Mononuclear cell (primary cell): ENCODE results near the gene DDX24. TPM values are rescaled to one million over a fixed set of nuclear protein-coding genes. Genes with fewer than 3 reads are reported as not detected.

Source experiments
- H3K27me3 ChIP-seq: 2 replicates; pipeline ENCODE4 v1.6.0; 2011; ENCODE audit warnings: low read length, control low read depth; ENCODE audit not compliant: insufficient read depth
- H3K4me1 ChIP-seq: 2 replicates; pipeline ENCODE4 v1.5.1; 2011; ENCODE audit warnings: mild to moderate bottlenecking, low read length, control low read depth; ENCODE audit not compliant: insufficient read depth
- H3K4me3 ChIP-seq: 2 replicates; pipeline ENCODE4 v1.5.1; 2011; ENCODE audit warnings: mild to moderate bottlenecking, low read length, moderate library complexity
- H3K9me3 ChIP-seq: 2 replicates; pipeline ENCODE4 v1.5.1; 2011; ENCODE audit warnings: low read depth, mild to moderate bottlenecking, control low read depth, low read length
- total RNA-seq: library from RNA; depleted of rRNA; stranded (reverse); fragments of >200 nt; gene quantifications from one replicate; pipeline ENCODE4 v1.2.3, GENCODE V29; 2012

DDX24 gene
- total RNA-seq, 1 donor, result 319 TPM

GRCh38 chr14:94040796-94041195, 40.2 kb downstream of the DDX24 start:
- no peak overlapping the region for H3K4me3 ChIP-seq
- H3K4me1 ChIP-seq, result no peaks in the 10 kb centered on the region
- no peaks in the 10 kb centered on the region for H3K9me3 ChIP-seq
- H3K27me3 ChIP-seq, result no peaks in the 10 kb centered on the region

- no peaks in the 10 kb centered on the region for H3K27me3 ChIP-seq
- H3K4me3 ChIP-seq, result no peak overlapping the region
Observed at GRCh38 chr14:94040247-94040646, 40.8 kb downstream of the DDX24 start.

GRCh38 chr14:94038921-94039629, 41.9 kb downstream of the DDX24 start:
- Histone ChIP-seq H3K27me3 (no peaks in the 10 kb centered on the region), H3K4me3 (no peak overlapping the region), H3K9me3 (no peaks in the 10 kb centered on the region), H3K4me1 (no peaks in the 10 kb centered on the region)

More at GRCh38 chr14:94040247-94040646, 40.8 kb downstream of the DDX24 start:
- Histone ChIP-seq H3K9me3 (no peaks in the 10 kb centered on the region), H3K4me1 (no peaks in the 10 kb centered on the region)

GRCh38 chr14:94038510-94038909, 42.5 kb downstream of the DDX24 start:
- Histone ChIP-seq H3K4me3 (no peak overlapping the region), H3K4me1 (no peaks in the 10 kb centered on the region), H3K27me3 (no peaks in the 10 kb centered on the region), H3K9me3 (no peaks in the 10 kb centered on the region)

- no peaks in the 10 kb centered on the region for H3K9me3 ChIP-seq
- H3K27me3 ChIP-seq, result no peaks in the 10 kb centered on the region
Observed at GRCh38 chr14:94037954-94038353, 43.0 kb downstream of the DDX24 start.

GRCh38 chr14:94036313-94037167, 44.5 kb downstream of the DDX24 start:
- Histone ChIP-seq H3K4me1 (no peaks in the 10 kb centered on the region), H3K4me3 (no peak overlapping the region), H3K27me3 (no peaks in the 10 kb centered on the region), H3K9me3 (no peaks in the 10 kb centered on the region)

More at GRCh38 chr14:94037954-94038353, 43.0 kb downstream of the DDX24 start:
- Histone ChIP-seq H3K4me1 (no peaks in the 10 kb centered on the region), H3K4me3 (no peak overlapping the region)

- H3K4me1 ChIP-seq, result no peaks in the 10 kb centered on the region
- no peak overlapping the region for H3K4me3 ChIP-seq
Observed at GRCh38 chr14:94034886-94035285, 46.1 kb downstream of the DDX24 start.

GRCh38 chr14:94031883-94032279, 49.1 kb downstream of the DDX24 start:
- no peaks in the 10 kb centered on the region for H3K27me3 ChIP-seq

More at GRCh38 chr14:94034886-94035285, 46.1 kb downstream of the DDX24 start:
- Histone ChIP-seq H3K9me3 (no peaks in the 10 kb centered on the region), H3K27me3 (no peaks in the 10 kb centered on the region)

GRCh38 chr14:94031161-94031882, 49.7 kb downstream of the DDX24 start:
- no peaks in the 10 kb centered on the region for H3K27me3 ChIP-seq
- H3K4me1 ChIP-seq, result peaks cover 22% of the 10 kb centered on the region
- H3K9me3 ChIP-seq, result no peaks in the 10 kb centered on the region
- no peak overlapping the region for H3K4me3 ChIP-seq

More at GRCh38 chr14:94031883-94032279, 49.1 kb downstream of the DDX24 start:
- Histone ChIP-seq H3K9me3 (no peaks in the 10 kb centered on the region), H3K4me3 (no peak overlapping the region), H3K4me1 (peaks cover 20% of the 10 kb centered on the region)

- no peaks in the 10 kb centered on the region for H3K27me3 ChIP-seq
- no peak overlapping the region for H3K4me3 ChIP-seq
- no peaks in the 10 kb centered on the region for H3K9me3 ChIP-seq
- peaks cover 22% of the 10 kb centered on the region for H3K4me1 ChIP-seq
Observed at GRCh38 chr14:94030571-94030970, 50.4 kb downstream of the DDX24 start.

- H3K4me1 ChIP-seq, result peaks cover 22% of the 10 kb centered on the region
- no peaks in the 10 kb centered on the region for H3K27me3 ChIP-seq
- H3K4me3 ChIP-seq, result no peak overlapping the region
- H3K9me3 ChIP-seq, result no peaks in the 10 kb centered on the region
Observed at GRCh38 chr14:94029671-94030203, 51.3 kb downstream of the DDX24 start.

GRCh38 chr14:94029265-94029664, 51.7 kb downstream of the DDX24 start:
- Histone ChIP-seq H3K4me3 (no peak overlapping the region), H3K9me3 (no peaks in the 10 kb centered on the region), H3K27me3 (no peaks in the 10 kb centered on the region), H3K4me1 (peaks cover 22% of the 10 kb centered on the region)

GRCh38 chr14:94028450-94028826, 52.6 kb downstream of the DDX24 start:
- peaks cover 22% of the 10 kb centered on the region for H3K4me1 ChIP-seq
- no peaks in the 10 kb centered on the region for H3K9me3 ChIP-seq
- H3K4me3 ChIP-seq, result no peak overlapping the region
- H3K27me3 ChIP-seq, result no peaks in the 10 kb centered on the region

- peaks cover 22% of the 10 kb centered on the region for H3K4me1 ChIP-seq
- no peaks in the 10 kb centered on the region for H3K9me3 ChIP-seq
- H3K4me3 ChIP-seq, result no peak overlapping the region
- H3K27me3 ChIP-seq, result no peaks in the 10 kb centered on the region
Observed at GRCh38 chr14:94027566-94028449, 53.2 kb downstream of the DDX24 start.
